Measurements from ENCODE around the gene NFASC. TPM values are rescaled to one million over a fixed set of nuclear protein-coding genes. Genes with fewer than 3 reads are reported as not detected.

NFASC gene
- total and polyA plus RNA-seq, 4 experiments from 2014 or later = not detected

- H3K27me3 ChIP-seq (ENCODE audit: insufficient read depth, low read length) = no peaks in the 10 kb centered on the region
- Mint-ChIP-seq H3K27me3 (peaks cover 41% of the 10 kb centered on the region in 2 donors), H3K9me3 (peaks cover 0 to 3% (median 0%) of the 10 kb centered on the region in 8 donors)
Measured at GRCh38 chr1:204896787-204897469, 26.3 kb downstream of the NFASC start.

GRCh38 chr1:204900721-204901120 is 30.1 kb downstream of the NFASC start:
- POLR2A ChIA-PET (ENCODE audit: partially characterized antibody) = no interaction called here
- Mint-ChIP-seq H3K9me3 (peaks cover 0 to 3% (median 0%) of the 10 kb centered on the region in 8 donors), H3K4me1 (no peaks in the 10 kb centered on the region), H3K4me3 (no peak overlapping the region), H3K27me3 (peaks cover 27 to 31% of the 10 kb centered on the region in 2 donors), H3K27ac (no peak overlapping the region), H3K36me3 (no peaks in the 10 kb centered on the region)
- CTCF ChIA-PET (ENCODE audit: partially characterized antibody) = no interaction called here
- no peaks in the 10 kb centered on the region for H3K4me1 ChIP-seq (ENCODE audit: insufficient read depth, low read length)
- no peaks in the 10 kb centered on the region for H3K9me3 ChIP-seq (ENCODE audit: control insufficient read depth in 1 of 2, low read length in 2 of 2)
- H3K27ac ChIP-seq (ENCODE audit: low read depth, low read length) = no peak overlapping the region
- no peaks in the 10 kb centered on the region for H3K27me3 ChIP-seq (ENCODE audit: insufficient read depth, low read length)
- DNase-seq = no peak
- intact Hi-C loops (cut with micrococcal nuclease) = no loop called here
- no peak overlapping the region for H3K4me3 ChIP-seq (ENCODE audit: low read length in 2 of 2)
- no peaks in the 10 kb centered on the region for H3K36me3 ChIP-seq (ENCODE audit: insufficient read depth, low read length)

More at GRCh38 chr1:204896787-204897469, 26.3 kb downstream of the NFASC start:
- no peaks in the 10 kb centered on the region for H3K4me1 Mint-ChIP-seq
- Histone ChIP-seq H3K36me3 (ENCODE audit: insufficient read depth, low read length) (no peaks in the 10 kb centered on the region), H3K4me1 (ENCODE audit: insufficient read depth, low read length) (no peaks in the 10 kb centered on the region), H3K4me3 (ENCODE audit: low read length in 2 of 2) (no peak overlapping the region), H3K9me3 (ENCODE audit: control insufficient read depth in 1 of 2, low read length in 2 of 2) (no peaks in the 10 kb centered on the region), H3K27ac (ENCODE audit: low read depth, low read length) (no peak overlapping the region)
- ChIA-PET CTCF (ENCODE audit: partially characterized antibody) (no interaction called here), POLR2A (ENCODE audit: partially characterized antibody) (no interaction called here)
- H3K4me3 Mint-ChIP-seq = no peak overlapping the region
- H3K27ac Mint-ChIP-seq = no peak overlapping the region
- H3K36me3 Mint-ChIP-seq = no peaks in the 10 kb centered on the region
- intact Hi-C loops (cut with micrococcal nuclease) = no loop called here
- no peak for DNase-seq

- Mint-ChIP-seq H3K36me3 (no peaks in the 10 kb centered on the region), H3K9me3 (no peaks in the 10 kb centered on the region), H3K4me1 (no peaks in the 10 kb centered on the region), H3K27me3 (peaks cover 19 to 23% of the 10 kb centered on the region in 2 donors), H3K4me3 (no peak overlapping the region), H3K27ac (no peak overlapping the region)
- intact Hi-C loops (cut with micrococcal nuclease) = no loop called here
- no peaks in the 10 kb centered on the region for H3K4me1 ChIP-seq (ENCODE audit: insufficient read depth, low read length)
- H3K36me3 ChIP-seq (ENCODE audit: insufficient read depth, low read length) = no peaks in the 10 kb centered on the region
- no peak for DNase-seq
- H3K27ac ChIP-seq (ENCODE audit: low read depth, low read length) = no peak overlapping the region
- no peaks in the 10 kb centered on the region for H3K9me3 ChIP-seq (ENCODE audit: control insufficient read depth in 1 of 2, low read length in 2 of 2)
- ChIA-PET POLR2A (ENCODE audit: partially characterized antibody) (no interaction called here), CTCF (ENCODE audit: partially characterized antibody) (no interaction called here)
- no peak overlapping the region for H3K4me3 ChIP-seq (ENCODE audit: low read length in 2 of 2)
- H3K27me3 ChIP-seq (ENCODE audit: insufficient read depth, low read length) = no peaks in the 10 kb centered on the region
Measured at GRCh38 chr1:204902671-204903070, 32.0 kb downstream of the NFASC start.

DNA sequence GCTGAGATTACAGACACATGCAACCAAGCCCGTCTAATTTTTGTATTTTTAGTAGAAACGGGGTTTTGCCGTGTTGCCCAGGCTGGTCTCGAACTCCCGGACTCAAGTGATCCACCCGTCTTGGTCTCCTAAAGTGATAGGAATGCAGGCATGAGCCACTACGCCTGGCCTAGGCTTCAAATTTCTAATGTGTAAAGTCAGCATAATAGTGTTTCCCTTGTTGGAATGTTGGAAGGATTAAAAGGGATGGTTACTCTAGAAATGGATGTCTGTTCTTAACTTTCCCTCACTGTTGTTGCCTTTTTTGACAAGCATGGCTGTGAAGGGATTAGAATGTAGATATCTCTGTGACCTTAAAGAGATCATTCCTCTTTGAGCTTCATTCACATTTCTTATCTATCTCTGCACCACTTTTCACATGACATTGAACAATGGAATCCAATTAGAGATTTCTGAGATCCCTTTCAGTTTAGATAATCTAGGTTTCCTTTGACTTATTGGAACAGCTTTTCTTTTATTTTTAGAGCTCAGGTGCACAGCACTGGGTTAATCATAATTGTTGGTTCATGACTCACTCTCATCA is 33.7 kb downstream of the NFASC start:
- Histone ChIP-seq H3K4me1 (ENCODE audit: insufficient read depth, low read length) (no peaks in the 10 kb centered on the region), H3K36me3 (ENCODE audit: insufficient read depth, low read length) (no peaks in the 10 kb centered on the region), H3K27me3 (ENCODE audit: insufficient read depth, low read length) (no peaks in the 10 kb centered on the region), H3K9me3 (ENCODE audit: control insufficient read depth in 1 of 2, low read length in 2 of 2) (no peaks in the 10 kb centered on the region), H3K4me3 (ENCODE audit: low read length in 2 of 2) (no peak overlapping the region), H3K27ac (ENCODE audit: low read depth, low read length) (no peak overlapping the region)
- Mint-ChIP-seq H3K4me3 (no peak overlapping the region), H3K27me3 (peaks cover 16 to 23% of the 10 kb centered on the region in 2 donors), H3K36me3 (no peaks in the 10 kb centered on the region), H3K9me3 (no peaks in the 10 kb centered on the region), H3K4me1 (no peaks in the 10 kb centered on the region), H3K27ac (no peak overlapping the region)
- intact Hi-C loops (cut with micrococcal nuclease) = no loop called here
- DNase-seq = no peak
- CTCF ChIA-PET (ENCODE audit: partially characterized antibody) = no interaction called here
- POLR2A ChIA-PET (ENCODE audit: partially characterized antibody) = no interaction called here

- Histone ChIP-seq H3K27ac (ENCODE audit: low read depth, low read length) (no peak overlapping the region), H3K27me3 (ENCODE audit: insufficient read depth, low read length) (no peaks in the 10 kb centered on the region), H3K36me3 (ENCODE audit: insufficient read depth, low read length) (no peaks in the 10 kb centered on the region), H3K4me1 (ENCODE audit: insufficient read depth, low read length) (no peaks in the 10 kb centered on the region), H3K9me3 (ENCODE audit: control insufficient read depth in 1 of 2, low read length in 2 of 2) (no peaks in the 10 kb centered on the region), H3K4me3 (ENCODE audit: low read length in 2 of 2) (no peak overlapping the region)
- Mint-ChIP-seq H3K4me1 (no peaks in the 10 kb centered on the region), H3K4me3 (no peak overlapping the region), H3K9me3 (peaks cover 0 to 8% (median under 1%) of the 10 kb centered on the region in 8 donors), H3K36me3 (no peaks in the 10 kb centered on the region), H3K27me3 (peaks cover 14 to 21% of the 10 kb centered on the region in 2 donors), H3K27ac (no peak overlapping the region)
- intact Hi-C loops (cut with micrococcal nuclease) = no loop called here
- DNase-seq = no peak
- POLR2A ChIA-PET (ENCODE audit: partially characterized antibody) = no interaction called here
- CTCF ChIA-PET (ENCODE audit: partially characterized antibody) = interaction anchor here (1.4 kb wide), 1 partner anchor 103 kb away, joined by 3 read pairs; no protein-coding TSS in a partner anchor
Measured at GRCh38 chr1:204909109-204909508, 38.4 kb downstream of the NFASC start.

DNA sequence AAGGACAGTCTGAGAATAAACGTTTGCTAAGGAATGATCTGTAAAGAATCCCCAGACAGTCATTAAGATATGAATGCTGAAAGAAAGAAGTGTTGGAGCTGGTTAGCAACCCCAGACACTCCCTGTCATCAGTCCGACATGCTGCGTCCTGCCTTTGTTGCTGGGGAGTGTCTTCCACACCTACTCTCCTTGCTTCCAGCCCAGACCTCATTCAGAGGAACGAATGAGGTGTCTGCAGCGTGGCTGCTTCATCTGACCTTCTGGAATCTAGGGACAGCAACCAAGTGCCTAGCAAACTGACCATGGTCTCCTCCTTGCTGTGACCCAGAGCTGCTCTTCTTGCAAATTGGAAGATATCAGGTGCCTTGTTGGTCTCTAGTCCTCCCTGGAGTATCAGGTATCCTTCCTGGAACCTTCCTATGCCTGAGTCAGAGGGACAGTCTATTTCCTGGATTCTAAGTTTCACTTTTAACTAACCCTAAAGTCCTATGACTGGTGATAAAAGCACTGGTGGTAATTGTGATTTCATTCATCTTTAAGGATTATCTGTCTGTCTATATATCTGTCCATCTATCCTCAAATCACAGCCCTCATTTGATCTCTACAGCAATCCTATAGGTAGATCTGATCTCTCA is 45.3 kb downstream of the NFASC start:
- CTCF ChIA-PET (ENCODE audit: partially characterized antibody) = no interaction called here

DNA sequence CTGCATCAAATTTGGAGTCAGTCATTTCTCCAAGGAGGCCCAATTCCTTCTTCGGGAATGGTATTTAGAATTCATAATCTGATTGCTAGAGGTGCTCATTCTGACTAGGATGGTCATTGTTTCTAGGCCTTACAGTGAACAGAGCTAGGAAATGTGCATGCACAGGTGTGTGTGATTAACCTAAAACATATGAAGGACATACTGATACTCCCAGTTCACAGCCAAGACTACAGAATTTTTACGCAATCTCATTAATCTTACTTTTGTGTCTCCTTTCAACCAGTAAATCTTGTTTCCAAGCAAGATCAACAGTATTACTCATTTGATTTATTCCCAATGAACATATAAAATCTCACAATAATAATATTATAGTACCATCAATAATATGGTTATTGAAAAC is 47.1 kb downstream of the NFASC start:
- no peak overlapping the region for H3K4me3 ChIP-seq (ENCODE audit: low read length in 2 of 2)
- Mint-ChIP-seq H3K27ac (no peak overlapping the region), H3K27me3 (peaks cover 6 to 16% of the 10 kb centered on the region in 2 donors), H3K4me3 (no peak overlapping the region), H3K4me1 (peaks cover 0 to 4% (median 2%) of the 10 kb centered on the region in 4 donors), H3K9me3 (peaks cover 0 to 7% (median 4%) of the 10 kb centered on the region in 8 donors), H3K36me3 (no peaks in the 10 kb centered on the region)
- ChIA-PET POLR2A (ENCODE audit: partially characterized antibody) (no interaction called here), CTCF (ENCODE audit: partially characterized antibody) (interaction anchor here (0.7 kb wide), 1 partner anchor 145 kb away, joined by 3 read pairs; no protein-coding TSS in a partner anchor)
- DNase-seq = no peak
- H3K27ac ChIP-seq (ENCODE audit: low read depth, low read length) = no peak overlapping the region
- intact Hi-C loops (cut with micrococcal nuclease) = no loop called here
- no peaks in the 10 kb centered on the region for H3K9me3 ChIP-seq (ENCODE audit: control insufficient read depth in 1 of 2, low read length in 2 of 2)
- H3K27me3 ChIP-seq (ENCODE audit: insufficient read depth, low read length) = no peaks in the 10 kb centered on the region
- H3K36me3 ChIP-seq (ENCODE audit: insufficient read depth, low read length) = no peaks in the 10 kb centered on the region
- H3K4me1 ChIP-seq (ENCODE audit: insufficient read depth, low read length) = no peaks in the 10 kb centered on the region

More for the DNA sequence above, 45.3 kb downstream of the NFASC start:
- Histone ChIP-seq H3K9me3 (ENCODE audit: control insufficient read depth in 1 of 2, low read length in 2 of 2) (no peaks in the 10 kb centered on the region), H3K4me1 (ENCODE audit: insufficient read depth, low read length) (no peaks in the 10 kb centered on the region), H3K27me3 (ENCODE audit: insufficient read depth, low read length) (no peaks in the 10 kb centered on the region), H3K36me3 (ENCODE audit: insufficient read depth, low read length) (no peaks in the 10 kb centered on the region), H3K27ac (ENCODE audit: low read depth, low read length) (no peak overlapping the region), H3K4me3 (ENCODE audit: low read length in 2 of 2) (no peak overlapping the region)
- Mint-ChIP-seq H3K27ac (peak overlapping the region in 1 of 7 donors; percentile 45), H3K9me3 (peaks cover 0 to 8% (median 4%) of the 10 kb centered on the region in 8 donors), H3K36me3 (no peaks in the 10 kb centered on the region), H3K4me3 (peak overlapping the region in 1 of 8 donors; percentile 10), H3K27me3 (peaks cover 7 to 17% of the 10 kb centered on the region in 2 donors), H3K4me1 (peaks cover 0 to 4% (median 2%) of the 10 kb centered on the region in 4 donors)
- POLR2A ChIA-PET (ENCODE audit: partially characterized antibody) = no interaction called here
- no peak for DNase-seq
- intact Hi-C loops (cut with micrococcal nuclease) = no loop called here
